ENCODE results near the gene HLA-G. TPM values are rescaled to one million over a fixed set of nuclear protein-coding genes. Genes with fewer than 3 reads are reported as not detected.

Gene HLA-G
- total and polyA plus RNA-seq, 2 donors (not counting 3 experiments of a cell fraction or from before 2014, with no cell fraction given) = 0.24 TPM; not detected in 1

GRCh38 chr6:29851190-29851589 lies 23.6 kb downstream of the HLA-G start:
- Histone ChIP-seq H3K79me2 (ENCODE audit: control insufficient read depth, insufficient read depth, low read length) (no peaks in the 10 kb centered on the region), H3K27me3 (ENCODE audit: control insufficient read depth in 2 of 2, insufficient read depth in 2 of 2, low read length in 2 of 2) (peaks cover 47 to 49% of the 10 kb centered on the region in 2 experiments), H3K9ac (replicated peaks; ENCODE audit: extremely low read depth, insufficient read depth, low read length) (no peak overlapping the region), H4K20me1 (replicated peaks; ENCODE audit: control insufficient read depth, extremely low read depth, insufficient read depth, low read length) (no peaks in the 10 kb centered on the region), H3K9me3 (replicated peaks; ENCODE audit: control insufficient read depth, insufficient read depth, low read length) (no peaks in the 10 kb centered on the region), H3K9me1 (replicated peaks; ENCODE audit: control insufficient read depth, extremely low read depth, insufficient read depth, low read length) (no peaks in the 10 kb centered on the region), H3K4me1 (ENCODE audit: control insufficient read depth, extremely low read depth, insufficient read depth, low read length) (no peaks in the 10 kb centered on the region), H3K4me2 (ENCODE audit: insufficient read depth, low read length) (no peak overlapping the region), H3K4me3 (replicated peaks in 1 of 3; ENCODE audit: insufficient read depth in 1 of 3, low read depth in 1 of 3, low read length in 3 of 3) (no peak overlapping the region), H3K36me3 (ENCODE audit: control insufficient read depth in 2 of 2, extremely low read depth in 1 of 2, insufficient read depth in 2 of 2, low read length in 2 of 2) (no peaks in the 10 kb centered on the region), H2AFZ (ENCODE audit: low read depth, low read length) (no peak overlapping the region), H3K27ac (ENCODE audit: insufficient read depth, low read depth, low read length) (no peak overlapping the region)
- CTCF ChIA-PET = interaction anchor here (0.9 to 1.7 kb wide), 2 partner anchors 113 to 116 kb away, joined by 3 to 4 read pairs; no protein-coding TSS in a partner anchor
- no TSS peak for BruUV-seq (replicated peaks)
- DNase-seq (ENCODE audit: low read depth, low spot score) = no peak
- POLR2A ChIA-PET = no interaction called here
- dilution Hi-C loops (cut with MboI; ENCODE audit: extremely low pct_ligation_motif_present, low sequenced_read_pairs) (no loop called here), intact Hi-C loops (cut with micrococcal nuclease) (no loop called here)
- FAIRE-seq = no peak
- TF ChIP-seq MAX (IDR thresholded peaks at IDR 0.05; ENCODE audit: insufficient read depth, insufficient read length) = no peak
- no peak for TF ChIP-seq EZH2 (IDR thresholded peaks at IDR 0.05; ENCODE audit: borderline replicate concordance, low read depth, low read length, severe bottlenecking)
- no peak for TF ChIP-seq POLR2AphosphoS5 (IDR thresholded peaks at IDR 0.05; ENCODE audit: insufficient read depth, low read depth, low read length)
- TF ChIP-seq GATA2 (IDR thresholded peaks at IDR 0.05; ENCODE audit: insufficient read depth, insufficient read length, low read depth, low read length) = no peak
- TF ChIP-seq JUN (IDR thresholded peaks at IDR 0.05; ENCODE audit: borderline replicate concordance, insufficient read depth, insufficient read length, low read depth) = no peak
- TF ChIP-seq POLR2A (IDR thresholded peaks at IDR 0.05; ENCODE audit: low read depth, low read length) = no peak
- TF ChIP-seq FOS (IDR thresholded peaks at IDR 0.05; ENCODE audit: borderline replicate concordance, insufficient read depth, low read length) = no peak
- no peak for TF ChIP-seq MYC (IDR thresholded peaks at IDR 0.05; ENCODE audit: low read depth, low read length)
- TF ChIP-seq CTCF (IDR thresholded peaks at IDR 0.05; ENCODE audit: extremely low read depth in 1 of 2, insufficient read depth in 1 of 2, low read depth in 1 of 2, low read length in 2 of 2) = no peak

All from endothelial cell of umbilical vein (primary cell).